K562 (cell line): Measurements from ENCODE around the gene ECSIT. TPM values are rescaled to one million over a fixed set of nuclear protein-coding genes. Genes with fewer than 3 reads are reported as not detected.

Experiments
- ATAC-seq: fragments of 200-7000 bp; cut with Tn5 transposase; 3 replicates; pipeline ENCODE4 v1.9.1; 2020; ENCODE audit warnings: moderate library complexity
- BruUV-seq: library from RNA; stranded (reverse); fragments of 400-500 nt; replicated peaks from 2 replicates; lab custom pipeline; 2021; lab: Mats Ljungman, UMichigan
- CTCF ChIA-PET: fragments of 300-600 bp; formaldehyde crosslinking; extraction: SDS; loops from one replicate; lab custom pipeline; 2021; ENCODE audit warnings: low intra/inter-chr PET ratio; lab: Yijun Ruan, JAX
- POLR2A ChIA-PET: fragments of 300-600, 350-650 bp; sonication (Branson Sonifier 250); formaldehyde crosslinking; extraction: SDS; loops from one replicate; lab custom pipeline; 2021; ENCODE audit warnings: antibody characterized with exemption, inconsistent platforms; lab: Yijun Ruan, JAX
- DNase-seq, 4 experiments: peaks; one replicate each; pipeline versions ENCODE4 v3.0.0 to v3.0.0-alpha.2; 2011 to 2018; ENCODE audit warnings: low spot score in 3 of 4, mixed read lengths in 3 of 4; ENCODE audit errors: extremely low read depth in 1 of 4
- FAIRE-seq: peaks from 2 replicates; lab custom pipeline; 2011; peaks lifted over from hg19 to GRCh38; lab: Jason Lieb, UNC
- H2AFZ ChIP-seq: 2 replicates; pipeline ENCODE4 v1.6.0; 2011; ENCODE audit warnings: low read depth, low read length, control low read depth, inconsistent platforms
- H3K27ac ChIP-seq: fragments of 200-600 bp; 3 replicates; pipeline ENCODE4 v1.8.0; 2011; ENCODE audit warnings: low read depth, mild to moderate bottlenecking, control low read depth, inconsistent platforms, low read length, moderate library complexity, mixed read lengths; ENCODE audit errors: extremely low read depth
- H3K27me3 ChIP-seq, 2 experiments: fragments of 300-600 bp in 1 of 2; 2 replicates in 1 of 2; 3 replicates in 1 of 2; pipeline versions ENCODE4 v1.6.0 to v1.8.0; 2011; ENCODE audit warnings: inconsistent platforms in 2 of 2, low read length in 2 of 2, mild to moderate bottlenecking in 1 of 2, mixed read lengths in 1 of 2, moderate library complexity in 1 of 2; ENCODE audit not compliant: control insufficient read depth in 2 of 2, insufficient read depth in 2 of 2
- H3K36me3 ChIP-seq: fragments of 300-600 bp; 3 replicates; pipeline ENCODE4 v1.8.0; 2011; ENCODE audit warnings: mild to moderate bottlenecking, low read length, inconsistent platforms; ENCODE audit not compliant: control insufficient read depth, insufficient read depth
- H3K4me1 ChIP-seq, 2 experiments: fragments of 200-600 bp in 1 of 2; replicated peaks in 1 of 2; 2 replicates in 1 of 2; 3 replicates in 1 of 2; pipeline versions ENCODE4 v1.5.1 to v1.8.0; 2011; ENCODE audit warnings: inconsistent platforms in 2 of 2, low read length in 2 of 2, mild to moderate bottlenecking in 1 of 2, mixed read lengths in 1 of 2, moderate library complexity in 1 of 2; ENCODE audit not compliant: control insufficient read depth in 2 of 2, insufficient read depth in 2 of 2
- H3K4me2 ChIP-seq: 2 replicates; pipeline ENCODE4 v1.6.1; 2011; ENCODE audit warnings: low read length, control low read depth, inconsistent platforms, mixed read lengths; ENCODE audit not compliant: insufficient read depth
- H3K4me3 ChIP-seq: fragments of 200-600 bp; sonication (generic), shearing (Covaris generic); 2 replicates; pipeline ENCODE4 v1.5.1; 2016; ENCODE audit warnings: control low read depth, inconsistent platforms
- H3K79me2 ChIP-seq: fragments of 200-600 bp; 3 replicates; pipeline ENCODE4 v1.8.0; 2011; ENCODE audit warnings: low read length, inconsistent platforms; ENCODE audit not compliant: control insufficient read depth, insufficient read depth
- H3K9ac ChIP-seq, 2 experiments: 2 replicates each; pipeline versions ENCODE4 v1.6.0 to v1.6.1; 2011; ENCODE audit warnings: low read depth in 2 of 2, low read length in 2 of 2, control low read depth in 1 of 2, inconsistent platforms in 1 of 2, mild to moderate bottlenecking in 1 of 2, mixed read lengths in 1 of 2; ENCODE audit not compliant: insufficient read depth in 1 of 2
- H3K9me1 ChIP-seq: one replicate; pipeline ENCODE4 v1.6.0; 2011; ENCODE audit warnings: inconsistent platforms, mild to moderate bottlenecking, low read length, moderate library complexity; ENCODE audit not compliant: control insufficient read depth, insufficient read depth
- H3K9me3 ChIP-seq: replicated peaks from 2 replicates; pipeline ENCODE4 v1.5.1; 2011; ENCODE audit warnings: low read depth, low read length, inconsistent platforms; ENCODE audit not compliant: control insufficient read depth, insufficient read depth
- H4K20me1 ChIP-seq: replicated peaks from 2 replicates; pipeline ENCODE4 v1.6.1; 2011; ENCODE audit warnings: low read length, inconsistent platforms, mixed read lengths; ENCODE audit not compliant: control insufficient read depth, insufficient read depth
- REST ChIP-seq, 2 experiments: fragments of 450-650 bp; formaldehyde crosslinking in 1 of 2; IDR thresholded peaks; 2 replicates each; pipeline versions ENCODE4 v1.4.0 to v1.6.1; 2014 to 2020; ENCODE audit warnings: mild to moderate bottlenecking in 2 of 2, borderline replicate concordance in 1 of 2, low read depth in 1 of 2
- THAP12 ChIP-seq: fragments of 250-450 bp; sonication (Bioruptor Pico); IDR thresholded peaks from 2 replicates; pipeline ENCODE4 v1.9.0; 2021; ENCODE audit warnings: mild to moderate bottlenecking, inconsistent platforms
- TOE1 ChIP-seq, 2 experiments: fragments of 450-650 bp in 1 of 2; sonication (generic) in 1 of 2; formaldehyde crosslinking in 1 of 2; IDR thresholded peaks; 2 replicates each; pipeline versions ENCODE4 v1.7.1 to v1.8.0; 2016 to 2022; ENCODE audit warnings: borderline replicate concordance in 2 of 2, mild to moderate bottlenecking in 2 of 2, antibody characterized with exemption in 1 of 2, inconsistent platforms in 1 of 2, low read depth in 1 of 2, missing genetic modification reagents in 1 of 2, moderate library complexity in 1 of 2
- ZNF12 ChIP-seq: sonication (generic); formaldehyde crosslinking; IDR thresholded peaks from 2 replicates; pipeline ENCODE4 v1.4.0; 2020; ENCODE audit warnings: mild to moderate bottlenecking, missing genetic modification reagents
- WGBS: fragments of 100-300 bp; shearing (Covaris generic); methylation state at CpG from one replicate; pipeline ENCODE4 v1.1.6; 2016; ENCODE audit warnings: low coverage, mixed read lengths; ENCODE audit not compliant: insufficient coverage; ENCODE audit errors: missing lambda C conversion rate; 5-methylcytosine and 5-hydroxymethylcytosine counted together
- in situ Hi-C: fragments of 300-500 bp; cut with MboI; formaldehyde crosslinking; loops from 4 replicates; pipeline ENCODE4 v1.15.0; 2018; ENCODE audit warnings: inconsistent platforms, mixed read lengths
- intact Hi-C: fragments of 100-400 bp; cut with micrococcal nuclease; formaldehyde crosslinking; loops from 2 replicates; pipeline ENCODE4 v1.14.2; 2022
- polyA plus RNA-seq, 8 experiments: library from polyadenylated mRNA; depleted of rRNA in 4 of 8; stranded (reverse) in 5 of 8; unstranded in 3 of 8; fragments of >200 nt; fragmentation: Nextera tagmentation in 2 of 8; fragmentation: Illumina TruSeq in 1 of 8; extraction: Ambion mirVana in 2 of 8; extraction: Trizol in 1 of 8; gene quantifications; 2 replicates each; pipeline versions ENCODE4 v1.2.1 to v1.2.3, GENCODE V29; 2011 to 2014; ENCODE audit warnings: inconsistent platforms in 1 of 8, missing spikeins in 1 of 8
- total RNA-seq, 7 experiments: library from RNA; depleted of rRNA in 6 of 7; stranded (reverse); fragments of >200 nt in 6 of 7; fragmentation: Illumina TruSeq in 2 of 7; extraction: Trizol in 2 of 7; gene quantifications; 2 replicates each; pipeline versions ENCODE4 v1.2.1 to v1.2.3, GENCODE V29; 2011 to 2021; ENCODE audit warnings: low replicate concordance in 1 of 7

The ECSIT gene
- total and polyA plus RNA-seq, 9 of the 15 experiments (the other 6 are each of a cell fraction or from before 2014, with no cell fraction given): 1.1 to 82.5 (median 43.9) TPM

GRCh38 chr19:11496391-11497163 is 32.4 kb downstream of the ECSIT start (continued):
- peak; percentile 38; the same call in 1 of the 2 replicates for TF ChIP-seq TOE1 (IDR thresholded peaks at IDR 0.05; ENCODE audit: borderline replicate concordance)
- TF ChIP-seq TOE1 (CRISPR knock-in tag; IDR thresholded peaks at IDR 0.05; ENCODE audit: borderline replicate concordance, low read depth): no peak
- TF ChIP-seq ZNF12: no peak

DNA sequence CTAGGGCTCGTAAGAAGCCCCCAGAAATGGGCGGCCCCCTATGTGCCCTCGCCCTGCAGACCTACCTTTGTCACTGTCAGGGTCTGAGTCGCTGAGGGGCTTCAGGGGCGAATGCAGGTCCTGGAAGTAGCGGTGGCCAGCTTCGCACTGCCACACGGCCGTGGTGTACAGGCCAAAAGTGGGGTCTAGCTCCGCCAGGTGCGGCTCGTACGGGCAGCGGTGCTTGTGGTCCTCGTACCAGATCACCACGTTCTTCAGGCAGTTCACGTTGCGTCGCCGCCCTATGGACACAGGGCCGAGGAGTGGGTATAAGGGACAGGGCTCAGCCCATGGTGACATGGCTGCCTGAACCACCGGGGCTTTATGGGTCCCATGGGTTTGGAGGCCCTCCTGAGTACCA is 33.0 kb downstream of the ECSIT start:
- Histone ChIP-seq H3K9ac (peak overlapping the region in 1 of 2 experiments; percentile 33; a peak in 1 of 4 replicates), H3K9me1 (no peaks in the 10 kb centered on the region), H3K79me2 (no peaks in the 10 kb centered on the region), H4K20me1 (peaks cover 4% of the 10 kb centered on the region; the same call in 1 of the 2 replicates), H3K4me3 (no peak overlapping the region), H3K9me3 (no peaks in the 10 kb centered on the region), H3K27me3 (no peaks in the 10 kb centered on the region), H2AFZ (no peak overlapping the region), H3K4me2 (no peak overlapping the region), H3K4me1 (peaks cover 15 to 42% of the 10 kb centered on the region in 2 experiments), H3K36me3 (peaks cover 11% of the 10 kb centered on the region; the same call in 2 of the 3 replicates), H3K27ac (no peak overlapping the region)
- CTCF ChIA-PET: interaction anchor here (0.5 to 1.6 kb wide), 4 partner anchors 14 to 92 kb away, joined by 3 to 7 read pairs (median 4); partner anchors contain the start of gene ELOF1
- FAIRE-seq: no peak
- in situ Hi-C loops: loop anchor here (5.0 kb wide), 1 partner anchor 91 kb away; no protein-coding TSS in a partner anchor
- WGBS: 85% methylated on average over 17 of the region's 22 CpGs
- no peak for DNase-seq
- BruUV-seq: no TSS peak
- intact Hi-C loops: loop anchor here (1.0 to 5.0 kb wide), 3 partner anchors 41 to 91 kb away; partner anchors contain the start of gene CNN1
- POLR2A ChIA-PET: interaction anchor here (0.6 to 0.8 kb wide), 2 partner anchors 304 to 895 kb away, joined by 3 to 4 read pairs; no protein-coding TSS in a partner anchor
- no peak for ATAC-seq
- TF ChIP-seq REST (IDR thresholded peaks at IDR 0.05; ENCODE audit: borderline replicate concordance) (no peak), REST (CRISPR knock-in tag; IDR thresholded peaks at IDR 0.05; ENCODE audit: low read depth) (no peak), THAP12 (no peak)
